Fibroblast of the aortic adventitia (primary cell): Measurements from ENCODE around the gene ESPNL. TPM values are rescaled to one million over a fixed set of nuclear protein-coding genes. Genes with fewer than 3 reads are reported as not detected.

Experiments
- DNase-seq: peaks from one replicate; pipeline ENCODE4 v3.0.0-alpha.2; 2010; ENCODE audit warnings: low read depth
- H3K4me3 ChIP-seq: 2 replicates; pipeline ENCODE4 v1.5.1; 2011; ENCODE audit warnings: low read depth, mild to moderate bottlenecking, control low read depth, low read length, moderate library complexity
- total RNA-seq: library from RNA; depleted of rRNA; stranded (reverse); fragments of >200 nt; gene quantifications from 2 replicates; pipeline ENCODE4 v1.2.3, GENCODE V29; 2012; ENCODE audit warnings: low replicate concordance
- TF ChIP-seq, protein P1 (sequence below): IDR thresholded peaks from 2 replicates; pipeline ENCODE4 v1.5.1; 2011; ENCODE audit warnings: mild to moderate bottlenecking, low read length, control low read depth, inconsistent platforms; ENCODE audit not compliant: insufficient read depth

The ESPNL gene
- total RNA-seq, 1 donor, result 1.4 TPM

DNA sequence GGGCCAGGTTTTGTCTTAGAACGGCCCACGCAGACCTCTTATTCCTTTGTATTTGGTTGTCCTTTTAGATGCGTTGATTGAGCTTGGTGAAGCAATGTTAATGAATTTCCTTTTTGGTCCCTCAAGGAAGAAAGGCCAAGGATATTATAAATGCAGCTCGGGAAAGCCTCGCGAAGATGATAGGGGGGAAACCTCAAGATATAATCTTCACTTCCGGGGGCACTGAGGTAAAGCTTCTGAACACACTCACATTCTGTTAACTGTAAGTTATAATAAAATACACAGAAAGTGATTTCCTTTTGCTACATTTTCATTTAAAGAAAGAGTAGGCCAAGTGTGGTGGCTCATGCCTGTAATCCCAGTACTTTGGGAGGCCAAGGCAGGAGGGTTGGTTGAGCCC lies 32.2 kb upstream of the ESPNL start:
- H3K4me3 ChIP-seq, result no peak overlapping the region
- no peak for DNase-seq
- TF ChIP-seq, protein P1, sequence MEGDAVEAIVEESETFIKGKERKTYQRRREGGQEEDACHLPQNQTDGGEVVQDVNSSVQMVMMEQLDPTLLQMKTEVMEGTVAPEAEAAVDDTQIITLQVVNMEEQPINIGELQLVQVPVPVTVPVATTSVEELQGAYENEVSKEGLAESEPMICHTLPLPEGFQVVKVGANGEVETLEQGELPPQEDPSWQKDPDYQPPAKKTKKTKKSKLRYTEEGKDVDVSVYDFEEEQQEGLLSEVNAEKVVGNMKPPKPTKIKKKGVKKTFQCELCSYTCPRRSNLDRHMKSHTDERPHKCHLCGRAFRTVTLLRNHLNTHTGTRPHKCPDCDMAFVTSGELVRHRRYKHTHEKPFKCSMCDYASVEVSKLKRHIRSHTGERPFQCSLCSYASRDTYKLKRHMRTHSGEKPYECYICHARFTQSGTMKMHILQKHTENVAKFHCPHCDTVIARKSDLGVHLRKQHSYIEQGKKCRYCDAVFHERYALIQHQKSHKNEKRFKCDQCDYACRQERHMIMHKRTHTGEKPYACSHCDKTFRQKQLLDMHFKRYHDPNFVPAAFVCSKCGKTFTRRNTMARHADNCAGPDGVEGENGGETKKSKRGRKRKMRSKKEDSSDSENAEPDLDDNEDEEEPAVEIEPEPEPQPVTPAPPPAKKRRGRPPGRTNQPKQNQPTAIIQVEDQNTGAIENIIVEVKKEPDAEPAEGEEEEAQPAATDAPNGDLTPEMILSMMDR, result no peak

DNA sequence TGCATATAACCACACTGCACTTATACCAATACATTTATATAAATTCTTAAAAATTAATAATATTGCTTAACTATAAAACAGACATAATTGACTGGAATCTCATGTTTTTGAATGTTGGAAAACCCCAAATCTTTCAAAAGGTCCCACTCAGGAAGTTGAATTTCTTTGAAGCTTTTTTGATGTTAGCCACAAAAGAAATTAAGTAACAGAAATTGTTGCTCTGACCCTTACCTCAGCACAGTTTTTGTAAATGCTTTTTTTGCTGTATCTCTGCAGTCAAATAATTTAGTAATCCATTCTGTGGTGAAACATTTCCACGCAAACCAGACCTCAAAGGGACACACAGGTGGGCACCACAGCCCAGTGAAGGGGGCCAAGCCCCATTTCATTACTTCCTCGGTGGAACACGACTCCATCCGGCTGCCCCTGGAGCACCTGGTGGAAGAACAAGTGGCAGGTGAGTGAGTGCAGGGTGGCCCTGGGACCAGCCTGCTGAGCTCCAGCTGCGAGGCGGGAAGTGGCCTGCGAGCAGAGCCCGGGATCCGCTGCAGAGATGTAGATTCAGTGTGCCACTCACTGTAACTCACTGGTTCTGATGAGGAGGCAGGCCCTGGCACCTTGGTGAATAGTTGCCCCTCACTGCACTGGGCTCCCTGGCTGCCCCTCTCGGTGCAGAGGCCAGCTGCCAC lies 31.0 kb upstream of the ESPNL start:
- TF ChIP-seq, protein P1, result no peak

GRCh38 chr2:238069877-238070276 lies 30.3 kb upstream of the ESPNL start:
- no peak overlapping the region for H3K4me3 ChIP-seq
- TF ChIP-seq, protein P1, result no peak
- DNase-seq, result no peak

More for the DNA sequence above, 31.0 kb upstream of the ESPNL start:
- no peak overlapping the region for H3K4me3 ChIP-seq
- no peak for DNase-seq

- TF ChIP-seq, protein P1, result no peak
- H3K4me3 ChIP-seq, result no peak overlapping the region
- DNase-seq, result no peak
These were observed 24.7 kb upstream of the ESPNL start for GRCh38 chr2:238075397-238075796.

DNA sequence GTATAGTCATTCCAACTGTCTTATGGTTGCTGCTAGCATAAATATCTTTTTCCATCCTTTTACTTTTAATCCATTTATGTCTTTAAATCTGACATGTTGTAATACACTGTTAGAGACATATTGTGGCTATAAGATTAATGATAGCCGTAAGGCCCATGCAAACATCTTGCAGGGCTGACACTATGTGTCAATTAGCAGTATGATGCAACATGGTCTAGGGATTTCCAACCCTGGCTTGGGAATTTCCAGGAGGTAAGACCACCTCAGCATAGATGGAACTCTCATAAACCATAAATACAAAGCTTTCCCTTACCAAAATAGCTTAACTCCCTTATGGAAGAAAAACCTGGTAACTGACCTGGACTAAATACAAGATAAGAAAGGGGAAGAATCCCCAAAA lies 22.8 kb upstream of the ESPNL start:
- no peak overlapping the region for H3K4me3 ChIP-seq
- no peak for DNase-seq
- TF ChIP-seq, protein P1, result no peak

GRCh38 chr2:238079874-238080327 lies 20.2 kb upstream of the ESPNL start:
- DNase-seq, result no peak
- TF ChIP-seq, protein P1, result no peak
- no peak overlapping the region for H3K4me3 ChIP-seq

- no peak for DNase-seq
- TF ChIP-seq, protein P1, result no peak
- no peak overlapping the region for H3K4me3 ChIP-seq
These were observed 19.6 kb upstream of the ESPNL start for GRCh38 chr2:238080518-238080917.
